ENCODE data around the gene MYO1D.
"Not testable (repeated sequence)": the region's sequence is repeated elsewhere in the genome, so short reads cannot be mapped to it uniquely, and the experiment has no call there.

The MYO1D gene

DNA sequence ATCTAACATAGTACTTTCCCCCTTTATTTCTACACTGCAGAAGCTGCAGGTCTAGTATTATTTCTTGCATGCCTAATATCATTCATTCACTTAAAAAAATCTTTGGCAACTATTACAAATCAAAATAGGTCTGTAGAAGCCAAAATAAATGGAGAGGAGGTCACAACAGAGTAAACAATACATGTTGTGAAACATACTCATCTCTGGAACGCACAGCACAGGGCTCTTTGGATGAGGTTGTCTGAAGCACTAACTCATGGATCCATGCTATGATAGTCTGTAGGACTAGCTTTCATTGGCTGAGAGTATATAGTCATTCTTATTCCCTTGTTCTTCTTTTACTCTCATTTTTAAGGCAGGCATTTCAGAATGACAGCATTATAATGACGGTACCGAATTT is 21.3 kb downstream of the MYO1D start:
- DNase-seq (ENCODE audit: low read depth): no peak

DNA sequence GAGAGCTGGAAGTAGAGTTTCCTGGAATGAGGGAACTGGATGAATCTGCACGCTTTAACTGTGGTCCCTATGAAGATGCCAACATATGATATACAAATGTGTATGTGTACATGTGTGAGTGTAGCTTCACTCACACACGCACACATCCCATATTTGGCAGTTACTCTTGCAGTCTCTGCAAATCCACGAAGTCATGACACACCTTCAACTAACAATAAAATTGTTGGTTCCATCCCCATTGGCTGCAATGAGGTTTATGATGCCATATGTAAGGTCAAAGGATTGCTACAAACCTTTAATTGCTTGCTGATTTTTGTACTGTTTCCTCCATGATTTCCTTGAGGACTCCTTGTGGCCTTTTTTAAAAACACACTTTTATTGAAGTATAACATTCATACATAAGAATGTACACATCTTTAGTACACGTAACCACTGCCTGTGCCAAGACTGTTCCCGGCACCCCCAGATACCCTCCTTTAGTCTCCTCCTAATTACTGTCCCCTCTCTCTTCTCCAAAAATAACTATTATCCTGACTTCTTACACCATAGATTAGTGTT is 22.0 kb downstream of the MYO1D start:
- DNase-seq (ENCODE audit: low read depth): no peak

DNA sequence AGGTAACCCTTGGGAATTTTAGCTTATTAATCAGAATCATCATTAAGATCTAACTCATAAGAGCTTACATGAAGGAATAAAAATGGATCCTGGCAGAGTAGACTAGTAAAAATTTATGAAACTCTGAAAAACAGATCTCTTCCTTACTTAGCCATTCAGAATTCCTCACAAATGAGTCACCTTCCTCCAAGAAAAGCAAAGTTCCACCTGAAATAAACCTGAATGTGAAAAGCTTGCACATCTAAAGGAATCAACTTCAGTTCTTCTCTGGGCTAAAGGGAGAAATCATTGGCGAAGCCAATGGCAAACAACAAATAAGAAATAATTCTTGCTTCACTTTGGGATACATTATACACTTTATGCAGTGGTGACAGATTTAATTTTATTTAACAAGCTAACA is 22.7 kb downstream of the MYO1D start:
- DNase-seq (ENCODE audit: low read depth): no peak

DNA sequence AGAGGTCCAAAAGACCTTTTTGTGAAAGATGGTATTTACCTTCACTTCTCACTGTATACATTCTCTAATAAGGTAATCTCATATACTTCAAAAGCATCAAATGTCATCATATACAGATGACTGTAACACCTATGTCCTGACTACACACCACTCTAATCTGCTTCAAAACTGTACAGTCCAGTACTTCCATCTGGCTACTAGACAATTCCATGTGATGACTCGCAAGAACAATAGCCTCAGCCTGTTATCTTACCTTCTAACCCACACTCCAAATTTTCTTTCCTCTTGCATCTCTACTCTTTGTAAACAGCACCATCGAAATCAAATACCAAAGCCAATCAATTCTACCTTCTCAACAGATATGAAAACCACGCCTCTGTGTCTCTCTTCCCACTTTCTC is 24.1 kb downstream of the MYO1D start:
- DNase-seq (ENCODE audit: low read depth): no peak

DNA sequence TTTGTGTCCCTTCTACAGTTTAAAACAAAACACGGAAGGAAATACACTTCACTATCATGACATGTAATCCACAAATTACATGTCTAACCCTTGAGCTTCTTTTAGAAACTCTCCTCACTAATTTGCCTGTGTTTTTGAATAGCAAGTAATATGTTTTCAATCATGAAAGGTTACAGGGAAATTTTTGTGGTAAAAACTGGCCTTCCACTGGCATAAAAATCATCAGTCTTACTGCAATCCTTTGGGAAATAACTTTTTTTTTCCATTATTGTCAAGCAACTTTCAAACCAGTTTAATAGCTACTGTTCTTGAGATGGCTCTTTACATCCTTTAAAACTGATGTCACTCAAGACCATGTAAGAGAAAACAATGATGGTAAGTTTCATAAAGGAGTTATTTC is 27.0 kb downstream of the MYO1D start:
- no peak for DNase-seq (ENCODE audit: low read depth)

DNA sequence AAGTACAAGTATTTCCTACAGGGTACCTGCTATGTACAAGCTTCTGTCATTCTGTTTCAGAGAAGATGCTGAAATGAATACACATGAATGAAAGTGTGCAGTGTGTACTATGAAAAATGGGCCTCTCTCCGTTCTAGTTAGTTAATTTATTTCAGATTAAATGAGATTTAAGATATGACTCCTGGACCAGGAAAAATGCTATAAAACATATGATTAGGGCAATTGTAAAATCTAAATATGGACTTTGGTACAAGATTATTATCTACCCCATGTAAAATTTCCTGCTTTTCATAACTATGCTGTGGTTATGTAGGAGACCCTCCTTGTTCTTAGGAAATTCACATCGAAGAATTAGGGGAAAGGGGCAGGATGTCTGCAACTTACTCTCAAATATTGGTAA is 28.9 kb downstream of the MYO1D start:
- no peak for DNase-seq (ENCODE audit: low read depth)

DNA sequence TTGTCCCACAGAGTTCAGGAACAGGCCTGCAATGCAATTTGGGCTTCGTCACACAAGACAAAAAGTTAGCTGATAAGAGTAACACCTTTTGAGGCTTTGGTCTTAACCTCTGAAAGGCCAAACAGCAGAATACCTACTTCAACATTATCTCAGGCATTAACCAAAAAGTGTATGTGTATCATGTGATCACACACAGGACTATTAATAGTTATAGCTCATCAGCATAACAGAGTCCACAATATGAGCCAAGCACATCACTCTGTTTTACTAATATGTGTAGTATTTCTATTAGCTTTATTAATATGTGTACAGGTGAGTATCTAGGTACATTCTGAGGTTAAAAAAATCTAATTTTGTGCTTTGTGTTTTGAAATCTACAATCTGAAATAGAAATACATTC is 30.8 kb downstream of the MYO1D start:
- no peak for DNase-seq (ENCODE audit: low read depth)

DNA sequence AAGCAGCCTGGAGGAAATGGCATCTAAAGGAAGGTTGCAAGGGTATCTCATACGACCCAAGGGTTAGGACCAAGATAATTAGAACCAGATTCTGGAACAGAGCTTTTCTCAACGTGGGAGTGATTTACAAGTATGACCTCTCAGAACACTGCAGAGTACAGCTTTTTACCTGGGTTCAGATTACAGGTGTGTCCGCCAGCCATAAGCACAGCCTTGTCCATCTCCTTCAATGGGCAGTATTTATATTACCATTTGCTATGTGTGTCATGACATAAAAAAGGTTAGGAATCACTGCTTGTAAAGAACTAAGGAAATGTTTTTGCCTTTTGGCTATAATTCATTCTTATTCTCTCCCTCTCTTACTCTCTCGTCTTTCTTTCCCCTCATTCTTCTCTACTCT is 36.7 kb downstream of the MYO1D start:
- no peak for DNase-seq (ENCODE audit: low read depth)

DNA sequence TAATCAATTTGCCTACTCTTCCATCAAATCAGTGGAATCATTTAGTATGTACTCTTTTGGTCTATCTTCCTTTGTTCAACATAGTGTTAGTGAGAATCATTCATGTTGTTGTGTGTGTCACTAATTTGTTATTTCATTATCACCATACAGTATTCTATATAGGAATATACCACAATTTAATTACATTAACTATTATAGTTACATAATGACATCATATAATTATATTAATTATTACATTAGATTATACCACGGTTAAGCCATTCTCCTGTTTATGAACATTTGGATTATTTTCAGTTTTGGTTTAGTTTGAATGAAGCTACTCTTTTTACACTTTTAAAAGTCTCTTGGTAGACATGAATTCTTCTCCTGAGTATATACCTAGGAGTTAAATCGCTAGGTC is 40.4 kb downstream of the MYO1D start:
- DNase-seq (ENCODE audit: low read depth): no peak

DNA sequence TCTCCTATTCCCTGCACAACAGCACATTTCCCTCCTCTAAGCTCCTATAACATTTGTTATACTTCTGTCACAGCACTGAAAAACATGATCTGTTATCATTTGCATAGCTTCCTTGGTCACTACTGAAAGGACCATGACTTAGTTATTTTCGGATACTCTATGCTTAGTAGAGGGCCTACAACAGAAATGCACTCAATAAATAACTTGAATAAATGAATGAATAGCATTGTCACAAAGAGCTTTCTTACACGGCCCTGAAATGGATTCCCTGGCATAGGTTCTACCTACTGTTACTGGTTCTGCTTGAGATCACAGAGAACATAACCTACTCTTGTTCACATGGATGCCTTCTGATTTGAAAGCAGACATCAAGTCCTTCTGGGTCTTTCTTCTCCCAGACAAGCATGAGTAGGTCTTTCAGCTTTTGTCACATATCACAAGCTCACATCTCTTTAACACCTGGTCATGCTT is 41.6 kb downstream of the MYO1D start:
- no peak for DNase-seq (ENCODE audit: low read depth)

DNA sequence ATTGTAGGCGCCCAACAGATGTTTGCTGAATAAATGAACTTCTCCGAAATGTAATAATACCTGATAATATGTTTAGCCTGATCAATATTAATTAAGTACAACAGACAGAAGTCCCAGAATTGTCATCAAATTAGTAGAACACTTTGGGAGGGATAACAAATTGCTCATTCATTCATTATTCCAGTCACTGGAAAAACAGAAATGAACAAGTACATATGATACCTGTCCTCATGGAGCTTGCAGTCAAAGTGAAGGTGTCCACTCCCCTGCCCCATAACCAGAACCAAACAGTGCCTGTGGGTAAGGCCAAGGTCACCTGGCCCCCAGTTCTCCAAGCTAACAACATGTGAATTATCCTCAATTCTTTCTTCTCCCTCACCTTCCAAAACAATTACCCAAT is 42.8 kb downstream of the MYO1D start:
- no peak for DNase-seq (ENCODE audit: low read depth)

DNA sequence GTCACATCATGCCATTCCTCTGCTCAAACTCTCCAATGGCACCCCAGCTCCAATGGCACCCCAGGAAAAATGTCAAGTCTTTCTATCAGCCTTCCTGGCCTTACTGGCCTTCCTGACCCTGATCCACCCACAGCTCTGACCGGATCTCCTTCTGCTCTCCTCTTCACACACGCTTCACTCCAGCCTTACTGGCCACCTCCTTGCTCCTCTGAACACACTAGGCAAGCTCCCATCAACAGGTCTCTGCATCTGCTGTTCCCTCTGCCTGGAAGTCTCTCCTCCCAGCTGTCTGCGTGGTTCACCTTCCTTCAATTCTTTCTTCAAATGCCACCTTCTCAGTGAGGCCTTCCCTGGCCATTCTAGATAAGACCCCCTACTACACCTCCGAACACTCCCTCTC is 43.4 kb downstream of the MYO1D start:
- no peak for DNase-seq (ENCODE audit: low read depth)

DNA sequence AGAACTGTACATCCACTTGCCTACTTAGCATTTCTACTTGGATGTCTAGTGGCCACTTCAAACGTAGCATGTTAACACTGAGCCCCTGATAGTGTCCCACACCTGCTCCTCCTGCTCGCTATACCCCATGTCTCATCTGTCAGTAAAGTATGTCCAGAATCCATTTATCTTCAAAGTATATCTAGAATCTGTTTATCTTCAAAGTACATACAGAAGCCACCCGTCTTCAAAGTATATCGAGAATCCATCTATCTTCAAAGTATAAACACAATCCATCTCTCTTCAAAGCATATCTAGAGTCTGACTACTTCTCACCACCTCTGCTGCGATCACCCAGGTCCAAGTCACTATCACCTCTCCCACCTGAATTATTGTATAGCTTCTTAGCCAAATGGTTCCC is 43.8 kb downstream of the MYO1D start:
- DNase-seq (ENCODE audit: low read depth): no peak

DNA sequence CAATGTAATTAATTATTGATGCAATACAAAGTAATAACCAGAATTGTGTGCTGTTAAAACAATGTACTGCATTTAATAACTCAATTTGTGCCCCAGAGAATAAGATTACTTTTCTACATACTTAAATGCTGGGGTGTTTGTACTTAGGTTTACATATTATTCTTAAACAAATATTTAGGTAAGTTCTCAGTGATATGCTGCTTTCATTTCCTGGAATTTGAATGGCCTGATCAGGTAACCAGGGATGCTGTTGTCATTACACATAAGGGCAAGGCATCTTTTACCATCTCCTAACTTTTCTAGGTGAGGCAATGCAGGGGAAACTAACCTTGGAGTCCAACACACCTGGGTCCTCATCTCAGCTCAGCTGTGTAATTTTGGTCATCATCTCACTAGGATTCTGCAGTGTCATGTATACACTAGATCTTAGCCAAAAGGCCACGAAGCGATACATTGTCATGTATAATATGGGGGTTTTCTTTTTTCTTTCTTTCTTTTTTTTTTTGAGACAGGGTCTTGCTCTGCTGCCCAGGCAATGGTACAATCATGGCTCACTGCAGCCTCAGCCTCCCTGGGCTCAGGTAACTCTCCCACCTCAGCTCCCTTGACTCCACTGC is 45.2 kb downstream of the MYO1D start:
- no peak for DNase-seq (ENCODE audit: low read depth)

DNA sequence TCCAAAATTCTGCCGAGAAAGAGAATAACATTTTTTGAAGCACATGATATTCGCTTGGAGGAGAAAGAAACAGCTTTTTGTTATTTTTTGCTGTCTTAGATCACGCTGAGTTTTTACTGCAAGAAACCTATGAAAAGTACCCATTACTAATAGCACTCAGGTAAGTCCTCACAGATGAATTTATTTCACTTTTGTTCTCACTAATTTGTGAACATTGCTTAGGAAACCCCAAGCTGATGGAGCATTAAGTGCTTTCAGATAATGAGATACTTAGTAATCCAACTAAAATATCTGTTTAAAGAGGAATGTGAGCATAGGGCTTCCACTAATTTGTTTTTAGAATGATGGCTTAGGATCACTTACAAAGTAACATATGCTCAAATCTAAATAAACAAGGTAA is 45.7 kb downstream of the MYO1D start:
- no peak for DNase-seq (ENCODE audit: low read depth)

DNA sequence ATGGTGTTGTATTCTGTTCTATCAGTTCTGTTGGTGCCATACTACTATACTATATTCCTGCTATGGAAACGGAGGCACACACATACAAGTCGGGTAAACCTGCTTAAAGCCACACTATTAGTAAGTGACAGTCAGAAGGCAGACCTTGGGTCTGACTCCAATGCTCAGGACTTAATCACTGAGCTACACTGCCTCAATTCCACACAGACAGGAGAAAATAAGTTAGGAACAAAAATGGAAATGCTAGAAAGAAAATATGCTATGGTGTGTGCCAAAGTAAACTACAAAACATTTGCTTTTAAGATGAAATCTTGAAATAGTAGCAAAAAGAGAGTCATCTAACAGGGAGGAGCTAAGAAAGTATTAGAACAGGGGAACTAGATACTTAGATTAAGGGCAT is 48.1 kb downstream of the MYO1D start:
- no peak for DNase-seq (ENCODE audit: low read depth)

DNA sequence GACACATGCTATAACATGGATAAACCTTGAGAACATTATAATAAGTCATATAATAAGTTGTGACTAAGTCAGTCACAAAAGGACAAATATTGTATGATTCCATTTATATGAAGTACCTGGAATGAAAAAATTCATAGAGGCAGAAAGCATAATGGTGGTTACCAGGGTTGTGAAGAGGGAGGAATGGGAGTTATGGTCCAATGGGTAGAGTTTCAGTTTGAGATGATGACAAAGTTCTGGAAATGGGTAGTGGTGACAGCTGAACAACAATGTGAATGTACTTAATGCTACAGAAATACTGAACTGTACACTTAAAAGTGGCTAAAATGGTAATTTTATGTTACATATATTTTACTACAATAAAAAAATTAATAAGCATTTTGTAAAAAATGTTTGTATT is 49.7 kb downstream of the MYO1D start:
- no peak for DNase-seq (ENCODE audit: low read depth)

DNA sequence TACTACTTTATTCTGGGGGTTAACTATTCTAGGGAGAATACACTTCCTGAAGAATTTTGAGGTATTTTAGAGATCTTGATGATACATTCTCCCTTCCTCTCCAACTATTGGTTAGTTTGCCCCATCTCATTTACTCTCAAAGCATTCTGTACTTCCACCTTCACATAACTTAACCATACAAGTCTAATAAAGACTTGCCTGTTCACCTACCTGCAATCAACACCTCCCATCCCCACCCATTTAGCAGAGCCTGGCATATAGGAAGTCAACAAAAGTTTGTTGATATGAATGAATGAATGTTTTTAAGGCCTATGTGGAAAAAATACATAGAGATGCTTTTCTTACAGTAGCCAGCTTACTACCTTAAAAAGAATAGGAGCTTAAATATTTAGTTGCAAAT is 50.8 kb downstream of the MYO1D start:
- DNase-seq (ENCODE audit: low read depth): no peak

DNA sequence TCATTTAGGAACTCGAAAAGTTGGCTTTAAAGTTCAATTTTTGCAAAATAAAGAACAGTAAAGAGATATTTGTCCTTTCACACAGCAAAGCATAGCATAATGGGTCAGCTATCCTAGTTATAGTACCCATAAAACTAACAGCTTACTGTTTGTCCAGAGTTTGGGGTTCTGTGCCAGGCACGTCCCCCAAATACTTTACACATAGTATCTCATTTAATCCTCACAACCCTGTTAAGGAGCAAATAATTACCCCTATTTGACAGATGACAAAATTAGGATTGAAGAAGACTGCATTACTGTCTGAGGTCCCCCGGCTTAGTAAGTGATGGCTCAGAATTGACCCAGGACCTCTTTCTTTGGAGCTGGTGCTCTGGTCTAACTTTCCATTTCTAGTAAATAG is 52.6 kb downstream of the MYO1D start:
- DNase-seq (ENCODE audit: low read depth): no peak

DNA sequence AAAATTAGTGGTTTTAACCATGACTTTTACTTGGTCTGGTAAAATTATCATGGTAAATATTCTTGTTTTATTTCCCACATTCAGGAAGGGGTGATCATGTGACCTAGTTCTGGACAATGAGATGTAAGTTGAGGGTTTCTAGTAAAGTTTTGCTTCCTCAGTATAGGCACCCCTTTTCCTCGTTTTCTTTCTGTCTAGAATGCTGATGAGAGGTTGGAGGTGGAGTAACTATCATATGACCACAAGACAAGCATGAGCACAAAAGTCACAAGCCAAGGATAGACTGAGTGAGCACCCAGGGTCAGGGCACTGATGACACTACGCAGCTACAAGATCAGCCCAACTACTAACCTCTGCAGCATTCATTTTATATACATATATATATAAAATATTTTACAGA is 53.9 kb downstream of the MYO1D start:
- DNase-seq (ENCODE audit: low read depth): no peak

DNA sequence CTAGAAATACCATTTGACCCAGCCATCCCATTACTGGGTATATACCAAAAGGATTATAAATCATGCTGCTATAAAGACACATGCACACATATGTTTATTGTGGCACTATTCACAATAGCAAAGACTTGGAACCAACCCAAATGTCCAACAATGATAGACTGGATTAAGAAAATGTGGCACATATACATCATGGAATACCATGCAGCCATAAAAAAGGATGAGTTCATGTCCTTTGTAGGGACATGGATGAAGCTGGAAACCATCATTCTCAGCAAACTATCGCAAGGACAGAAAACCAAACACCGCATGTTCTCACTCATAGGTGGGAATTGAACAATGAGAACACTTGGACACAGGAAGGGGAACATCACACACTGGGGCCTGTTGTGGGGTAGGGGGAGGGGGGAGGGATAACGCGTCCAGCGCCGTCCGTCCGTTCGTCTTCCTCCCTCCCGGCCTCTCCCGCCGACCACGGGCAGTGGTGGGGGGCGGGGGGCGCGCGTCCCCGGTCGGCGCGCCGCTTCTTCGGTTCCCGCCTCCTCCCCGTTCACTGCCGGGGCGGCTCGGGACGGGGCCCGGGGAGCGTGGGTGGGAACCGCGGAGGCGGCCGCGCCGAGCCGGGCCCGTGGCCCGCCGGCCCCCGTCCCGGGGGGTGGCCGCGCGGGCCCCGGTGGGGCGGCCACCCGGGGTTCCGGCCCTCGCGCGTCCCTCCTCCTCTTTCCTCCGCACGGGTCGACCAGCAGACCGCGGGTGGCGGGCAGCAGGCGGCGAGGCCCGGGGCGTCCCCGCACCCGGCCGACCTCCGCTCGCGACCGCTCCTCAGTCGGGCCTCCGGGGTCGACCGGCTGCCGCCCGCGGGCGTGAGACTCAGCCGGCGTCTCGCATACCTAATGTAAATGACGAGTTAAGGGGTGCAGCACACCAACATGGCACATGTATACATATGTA is 54.7 kb downstream of the MYO1D start:
- not testable (repeated sequence) for DNase-seq (ENCODE audit: low read depth)

DNA sequence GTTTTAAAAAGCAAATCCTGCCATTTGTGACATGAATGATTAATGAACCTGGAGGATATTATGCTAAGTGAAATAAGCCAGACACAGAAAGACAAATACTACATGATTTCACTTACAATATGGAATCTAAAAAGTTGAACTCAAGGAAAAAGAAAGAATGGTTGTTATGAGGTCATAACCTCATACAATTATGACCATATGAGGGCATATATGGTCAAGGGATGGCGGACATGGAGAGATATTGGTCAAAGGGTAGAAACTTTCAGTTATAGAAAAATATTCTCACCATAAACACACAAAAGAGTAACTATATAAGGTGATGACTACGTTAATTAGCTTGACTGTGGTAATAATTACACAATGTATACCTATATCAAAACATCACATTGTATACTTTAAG is 56.5 kb downstream of the MYO1D start:
- DNase-seq (ENCODE audit: low read depth): no peak

DNA sequence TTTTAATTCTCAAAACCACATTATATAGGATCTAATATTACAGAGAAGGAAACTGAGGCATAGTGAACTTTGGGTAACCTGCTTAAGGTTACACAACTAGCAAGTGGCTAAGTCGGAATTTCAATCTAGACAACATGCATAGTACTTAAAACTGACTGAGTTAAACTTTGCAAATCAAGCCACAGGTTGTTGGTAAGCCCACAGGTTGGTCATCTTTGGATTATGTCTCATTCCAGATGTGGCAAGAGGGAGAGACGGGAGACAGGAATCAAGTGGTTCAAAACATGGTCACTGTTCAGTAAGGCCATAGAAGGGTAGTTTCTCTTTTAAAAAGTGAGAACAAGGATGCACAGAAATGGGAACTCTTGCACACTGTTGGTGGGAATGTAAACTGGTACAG is 57.1 kb downstream of the MYO1D start:
- DNase-seq (ENCODE audit: low read depth): no peak

Data from stimulated activated CD8-positive, alpha-beta memory T cell treated with anti-CD3 and anti-CD28 coated beads, Interleukin-12 subunit alpha, Interleukin-12 subunit beta, amount 100 ng/mL, for 1 hour (primary cell).